Retinal pigment epithelial cell (primary cell): ENCODE data around the gene TECPR2.

Source experiments
- DNase-seq: peaks from one replicate; pipeline ENCODE4 v3.0.0-alpha.2; 2010; ENCODE audit warnings: low read depth
- H3K4me3 ChIP-seq: 2 replicates; pipeline ENCODE4 v1.5.1; 2011; ENCODE audit warnings: mild to moderate bottlenecking, low read length, control low read depth, moderate library complexity
- TF ChIP-seq, protein P1 (sequence below): conservative IDR thresholded peaks from 2 replicates; pipeline ENCODE4 v1.5.1; 2011; ENCODE audit warnings: low read depth, low read length, control low read depth, inconsistent platforms

TECPR2 gene

GRCh38 chr14:102523200-102523568 lies 160.4 kb downstream of the TECPR2 start:
- TF ChIP-seq, protein P1, sequence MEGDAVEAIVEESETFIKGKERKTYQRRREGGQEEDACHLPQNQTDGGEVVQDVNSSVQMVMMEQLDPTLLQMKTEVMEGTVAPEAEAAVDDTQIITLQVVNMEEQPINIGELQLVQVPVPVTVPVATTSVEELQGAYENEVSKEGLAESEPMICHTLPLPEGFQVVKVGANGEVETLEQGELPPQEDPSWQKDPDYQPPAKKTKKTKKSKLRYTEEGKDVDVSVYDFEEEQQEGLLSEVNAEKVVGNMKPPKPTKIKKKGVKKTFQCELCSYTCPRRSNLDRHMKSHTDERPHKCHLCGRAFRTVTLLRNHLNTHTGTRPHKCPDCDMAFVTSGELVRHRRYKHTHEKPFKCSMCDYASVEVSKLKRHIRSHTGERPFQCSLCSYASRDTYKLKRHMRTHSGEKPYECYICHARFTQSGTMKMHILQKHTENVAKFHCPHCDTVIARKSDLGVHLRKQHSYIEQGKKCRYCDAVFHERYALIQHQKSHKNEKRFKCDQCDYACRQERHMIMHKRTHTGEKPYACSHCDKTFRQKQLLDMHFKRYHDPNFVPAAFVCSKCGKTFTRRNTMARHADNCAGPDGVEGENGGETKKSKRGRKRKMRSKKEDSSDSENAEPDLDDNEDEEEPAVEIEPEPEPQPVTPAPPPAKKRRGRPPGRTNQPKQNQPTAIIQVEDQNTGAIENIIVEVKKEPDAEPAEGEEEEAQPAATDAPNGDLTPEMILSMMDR: no peak

DNA sequence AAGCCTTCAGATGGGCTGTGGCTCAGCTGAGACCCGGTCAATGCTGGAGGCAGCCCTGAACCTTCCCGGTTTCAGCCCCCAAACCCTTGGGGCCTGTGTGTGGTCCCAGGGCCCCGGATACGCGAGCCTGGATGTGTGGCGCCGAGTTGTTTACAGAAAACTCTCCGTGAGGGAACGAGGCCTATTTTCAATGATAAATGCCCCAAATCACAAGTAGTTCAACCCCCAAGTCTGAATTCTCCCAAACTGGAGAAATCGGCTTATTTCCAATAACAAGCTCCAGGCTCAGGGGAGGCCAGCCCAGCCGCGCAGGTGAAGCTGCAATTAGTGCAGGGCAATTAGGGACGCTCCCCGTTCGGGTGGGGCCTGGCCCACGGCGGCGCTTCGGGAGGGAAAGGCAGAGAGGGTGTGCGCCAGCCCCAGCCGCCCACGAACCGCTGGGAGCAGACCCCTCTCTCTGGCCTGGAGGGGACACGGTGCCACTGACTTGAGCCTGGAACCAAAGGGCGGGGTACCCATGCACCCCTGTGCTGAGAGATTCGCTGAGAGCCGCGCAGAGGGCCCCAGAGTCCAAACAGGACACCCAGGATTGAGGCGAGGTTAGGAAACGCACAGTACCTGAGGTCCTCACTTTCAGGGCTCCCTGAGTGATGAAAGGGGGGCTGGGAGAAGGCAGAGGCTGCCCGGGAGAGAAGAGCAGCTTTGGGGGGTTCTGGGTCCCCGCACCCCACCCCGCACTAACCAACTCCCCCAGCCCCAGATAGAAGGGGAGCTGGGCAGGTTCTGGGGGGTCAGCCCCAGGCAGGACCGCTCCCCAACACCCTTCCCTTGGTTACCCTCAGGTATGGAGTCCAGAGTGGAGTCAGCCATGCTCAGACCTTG lies 161.1 kb downstream of the TECPR2 start:
- DNase-seq: no peak
- H3K4me3 ChIP-seq: no peak overlapping the region
- TF ChIP-seq, protein P1: no peak

More at GRCh38 chr14:102523200-102523568, 160.4 kb downstream of the TECPR2 start:
- no peak for DNase-seq
- H3K4me3 ChIP-seq: no peak overlapping the region

GRCh38 chr14:102524451-102525218 lies 161.9 kb downstream of the TECPR2 start:
- H3K4me3 ChIP-seq: peak overlapping the region; percentile 76
- peak; percentile 96 for DNase-seq
- TF ChIP-seq, protein P1: peak; percentile 96

- no peak for DNase-seq
- H3K4me3 ChIP-seq: peak overlapping the region; percentile 76
- TF ChIP-seq, protein P1: no peak
Measured at GRCh38 chr14:102525219-102525928, 162.6 kb downstream of the TECPR2 start.

DNA sequence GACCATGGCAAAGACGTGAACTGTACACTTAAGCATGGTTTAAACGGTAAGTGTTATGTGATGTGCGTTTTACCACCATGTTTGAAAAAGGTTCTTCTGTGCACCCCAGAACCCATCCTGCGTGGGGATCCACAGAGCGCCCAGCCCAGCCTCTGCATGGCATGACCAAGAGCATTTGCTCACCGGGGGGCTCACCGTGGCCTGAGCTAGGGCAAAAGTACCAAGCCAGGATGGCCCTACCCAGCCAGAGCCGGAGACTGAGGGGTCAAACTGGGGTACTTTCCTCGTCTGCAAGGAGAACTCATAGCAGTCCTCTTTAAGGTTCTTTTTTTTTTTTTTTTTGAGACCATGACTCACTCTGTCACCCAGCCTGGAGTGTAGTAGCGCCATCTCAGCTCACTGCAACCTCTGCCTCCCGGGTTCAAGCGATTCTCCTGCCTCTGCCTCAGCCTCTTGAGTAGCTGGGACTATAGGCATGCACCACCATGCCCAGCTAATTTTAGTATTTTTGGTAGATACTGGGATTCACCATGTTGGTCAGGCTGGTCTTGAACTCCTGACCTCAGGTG lies 163.3 kb downstream of the TECPR2 start:
- TF ChIP-seq, protein P1: no peak
- no peak for DNase-seq
- H3K4me3 ChIP-seq: no peak overlapping the region

- TF ChIP-seq, protein P1: no peak
- no peak overlapping the region for H3K4me3 ChIP-seq
- DNase-seq: no peak
Measured at GRCh38 chr14:102528431-102529170, 165.9 kb downstream of the TECPR2 start.
